Measurements from ENCODE around the gene GMEB1.
A peak's percentile ranks its signal among the peaks of the same experiment; 100 is the strongest.
"Not testable (repeated sequence)": the region's sequence is repeated elsewhere in the genome, so short reads cannot be mapped to it uniquely, and the experiment has no call there.

Gene GMEB1

GRCh38 chr1:28668191-28668955, at the start of gene GMEB1:
Gene GMEB1, plus strand, starts transcription at chr1:28668784. Its CDS starts 14,829 bp downstream, at chr1:28683613.
- peak; percentile 83 for DNase-seq

DNA sequence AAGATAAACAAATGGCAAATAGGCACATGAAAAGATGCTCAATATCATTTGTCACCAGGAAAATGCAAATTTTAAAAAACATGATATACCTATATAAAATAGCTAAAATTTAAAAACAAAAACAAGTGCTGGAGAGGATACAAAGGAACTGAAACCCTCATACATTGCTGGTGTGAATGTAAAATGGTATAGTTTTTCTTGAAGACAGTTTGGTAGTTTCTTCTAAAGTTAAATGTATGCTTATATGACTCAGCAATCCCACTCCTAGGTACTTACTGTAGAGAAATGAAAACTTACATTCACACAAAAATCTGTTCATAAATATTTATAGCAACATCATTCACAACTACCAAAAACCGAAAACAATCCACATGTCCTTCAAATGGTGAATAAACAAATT, 36.9 kb upstream of the GMEB1 start:
- no peak for DNase-seq

DNA sequence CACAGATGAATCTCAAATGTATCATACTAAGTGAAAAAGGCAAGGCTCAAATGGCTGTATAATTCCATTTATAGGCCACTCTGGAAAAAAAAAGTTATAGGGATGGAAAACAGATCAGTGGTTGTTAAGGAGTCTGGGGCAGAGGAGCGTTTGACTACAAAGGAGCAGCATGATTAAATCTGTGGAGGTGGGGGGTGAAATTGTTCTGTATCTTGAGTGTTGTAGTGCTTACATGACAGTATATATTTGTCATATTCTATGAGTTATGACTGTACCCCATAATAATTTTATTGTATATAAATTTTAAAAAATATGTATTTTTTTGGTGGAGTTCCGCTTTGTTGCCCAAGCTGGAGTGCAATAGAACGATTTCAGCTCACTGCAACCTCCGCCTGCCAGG, 36.0 kb upstream of the GMEB1 start:
- no peak for DNase-seq

GRCh38 chr1:28640766-28641165, 27.8 kb upstream of the GMEB1 start:
- DNase-seq = peak; percentile 18

GRCh38 chr1:28642056-28642846, 26.3 kb upstream of the GMEB1 start:
- DNase-seq = no peak

DNA sequence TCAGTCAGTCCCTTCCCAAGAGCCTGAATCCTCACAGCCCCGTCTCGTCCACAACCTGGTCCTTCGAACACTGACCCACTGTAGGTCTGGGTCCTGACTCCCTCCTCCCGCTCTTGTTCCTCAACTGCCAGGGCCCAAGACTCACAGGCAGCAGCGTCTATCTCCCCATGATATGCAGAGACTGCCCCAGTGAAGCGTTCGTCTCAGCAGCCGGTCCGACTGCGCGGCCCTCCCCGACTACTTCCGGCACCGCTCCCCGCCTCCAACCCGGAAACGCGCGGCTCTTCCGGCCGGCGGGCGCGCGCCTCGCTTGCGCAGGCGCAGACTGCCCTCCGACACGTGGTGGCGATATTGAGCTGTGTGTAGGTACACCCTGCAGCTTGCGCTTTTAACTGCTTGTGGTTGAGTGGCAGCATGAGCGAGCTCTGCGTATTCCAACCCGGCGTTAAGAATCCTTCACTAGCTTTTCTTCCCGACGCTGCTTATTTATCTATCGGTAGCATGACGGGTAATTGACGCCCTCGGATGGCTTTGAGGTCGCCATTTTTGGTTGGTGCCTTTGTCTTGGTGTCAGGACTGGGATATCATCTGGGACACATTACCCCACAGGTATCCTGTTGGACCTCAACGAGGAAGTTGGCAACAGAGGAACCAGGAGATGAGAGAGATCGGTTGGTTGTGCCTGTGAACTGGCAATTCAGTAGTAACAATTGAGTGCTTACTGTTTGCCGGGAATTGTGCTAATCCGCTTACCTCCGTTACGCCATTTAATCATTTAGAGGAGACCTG, 25.5 kb upstream of the GMEB1 start, which contains the start of gene TAF12:
TSS of gene TAF12 (minus strand) at position 221 of the 789 bp plus-strand sequence. CDS start 20,986 bp downstream, outside the sequence.
- peak; percentile 91 for DNase-seq

DNA sequence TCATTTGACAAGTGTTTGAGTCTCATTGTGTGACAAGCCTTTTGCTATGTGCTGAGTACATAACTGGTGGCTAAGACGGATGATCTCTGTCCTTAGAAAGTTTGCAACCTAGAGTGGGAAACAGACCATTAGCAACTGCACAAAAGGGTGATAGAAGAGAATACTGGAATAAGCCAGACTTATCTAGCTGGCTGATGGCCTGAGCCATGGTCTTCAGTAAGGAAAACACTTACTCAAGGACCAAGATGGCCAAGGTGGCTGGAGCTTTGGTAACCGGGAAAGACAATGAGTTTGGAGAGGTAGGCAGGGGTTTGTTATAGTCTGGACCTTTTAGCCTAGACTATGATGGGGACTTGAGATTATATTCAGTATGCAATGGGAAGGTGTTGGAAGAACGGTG, 24.1 kb upstream of the GMEB1 start:
- no peak for DNase-seq

DNA sequence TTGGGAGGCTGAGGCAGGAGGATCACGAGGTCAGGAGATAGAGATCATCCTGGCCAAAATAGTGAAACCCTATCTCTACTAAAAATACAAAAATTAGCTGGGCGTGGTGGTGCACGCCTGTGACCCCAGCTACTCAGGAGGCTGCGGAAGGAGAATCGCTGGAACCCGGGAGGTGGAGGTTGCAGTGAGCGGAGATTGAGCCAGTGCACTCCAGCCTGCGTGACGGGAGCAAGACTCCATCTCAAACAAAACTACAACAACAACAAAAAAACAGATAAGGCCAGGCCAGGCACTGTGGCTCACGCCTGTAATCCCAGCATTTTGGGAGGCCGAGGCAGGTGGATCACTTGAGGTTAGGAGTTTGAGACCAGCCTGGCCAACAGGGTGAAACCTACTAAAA, 23.2 kb upstream of the GMEB1 start:
- DNase-seq = not testable (repeated sequence)

GRCh38 chr1:28646040-28646439, 22.5 kb upstream of the GMEB1 start:
- no peak for DNase-seq

GRCh38 chr1:28648008-28648473, 20.5 kb upstream of the GMEB1 start:
- peak; percentile 83 for DNase-seq

DNA sequence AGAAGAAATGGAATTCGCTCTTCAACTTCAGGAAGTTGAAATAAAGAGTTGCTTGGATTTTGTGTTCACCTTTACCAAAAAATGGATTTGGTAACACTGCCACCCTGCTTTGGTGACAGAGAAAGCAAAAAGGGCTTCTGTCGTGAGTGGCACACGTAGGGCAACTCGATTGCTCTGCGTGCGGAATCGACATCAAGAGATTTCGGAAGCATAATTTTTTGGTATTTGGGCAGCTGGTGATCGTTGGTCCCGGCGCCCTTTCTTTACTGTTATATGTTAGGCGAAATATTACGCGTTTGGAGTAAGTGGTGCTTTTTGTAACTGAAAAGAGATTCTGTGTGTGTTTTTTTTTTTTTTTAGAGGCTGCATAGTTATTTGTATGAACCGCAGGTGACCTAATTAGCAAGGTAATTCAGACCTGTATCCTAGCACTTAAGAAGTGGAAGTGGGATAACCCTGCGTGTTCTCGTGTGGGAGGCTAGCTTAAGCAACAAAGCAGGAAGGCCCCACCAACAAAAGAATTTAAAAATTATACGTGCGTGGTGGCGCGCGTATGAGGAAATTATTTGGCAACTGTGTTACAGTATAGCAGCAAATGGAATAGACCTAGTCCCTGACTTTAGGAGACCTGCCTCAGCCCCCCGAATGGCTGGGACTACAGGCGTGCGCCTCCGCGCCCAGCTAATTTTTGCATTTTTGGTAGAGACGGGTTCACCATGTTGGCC, 19.9 kb upstream of the GMEB1 start, which contains the start of gene RNU11:
TSS of gene RNU11 (plus strand) at position 127 of the 725 bp plus-strand sequence.
- DNase-seq = peak; percentile 83

DNA sequence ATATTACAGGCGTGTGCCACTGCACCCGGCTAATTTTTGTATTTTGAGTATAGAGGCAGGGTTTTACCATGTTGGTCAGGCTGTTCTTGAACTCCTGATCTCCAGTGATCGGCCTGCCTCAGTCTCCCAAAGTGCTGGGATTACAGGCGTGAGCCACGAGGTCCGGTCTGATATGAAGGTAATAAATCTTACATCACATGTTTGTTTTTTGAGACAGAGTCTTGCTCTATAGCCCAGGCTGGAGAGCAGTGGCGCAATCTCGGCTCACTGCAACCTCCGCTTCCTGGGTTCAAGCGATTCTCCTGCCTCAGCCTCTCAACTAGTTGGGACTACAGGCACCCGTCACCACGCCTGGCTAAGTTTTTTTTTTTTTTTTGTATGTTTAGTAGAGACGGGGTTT, 15.5 kb upstream of the GMEB1 start:
- DNase-seq = not testable (repeated sequence)

DNA sequence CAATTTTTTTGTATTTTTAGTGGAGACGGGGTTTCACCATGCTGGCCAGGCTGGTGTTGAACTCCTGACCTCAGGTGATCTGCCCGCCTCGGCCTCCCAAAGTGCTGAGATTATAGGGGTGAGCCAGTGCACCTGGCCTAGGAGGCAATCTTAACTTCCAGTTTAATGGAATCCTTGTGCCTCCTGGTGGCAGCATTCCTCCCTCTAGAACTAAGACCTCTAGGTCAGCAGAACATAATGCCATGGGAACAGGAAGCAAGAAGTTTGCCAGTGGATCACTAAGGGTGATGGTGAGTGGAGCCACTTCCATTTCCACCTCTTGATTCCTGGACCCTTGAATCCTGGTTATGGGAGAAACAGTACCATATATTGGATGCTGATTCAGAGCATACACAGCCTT, 14.7 kb upstream of the GMEB1 start:
- not testable (repeated sequence) for DNase-seq

DNA sequence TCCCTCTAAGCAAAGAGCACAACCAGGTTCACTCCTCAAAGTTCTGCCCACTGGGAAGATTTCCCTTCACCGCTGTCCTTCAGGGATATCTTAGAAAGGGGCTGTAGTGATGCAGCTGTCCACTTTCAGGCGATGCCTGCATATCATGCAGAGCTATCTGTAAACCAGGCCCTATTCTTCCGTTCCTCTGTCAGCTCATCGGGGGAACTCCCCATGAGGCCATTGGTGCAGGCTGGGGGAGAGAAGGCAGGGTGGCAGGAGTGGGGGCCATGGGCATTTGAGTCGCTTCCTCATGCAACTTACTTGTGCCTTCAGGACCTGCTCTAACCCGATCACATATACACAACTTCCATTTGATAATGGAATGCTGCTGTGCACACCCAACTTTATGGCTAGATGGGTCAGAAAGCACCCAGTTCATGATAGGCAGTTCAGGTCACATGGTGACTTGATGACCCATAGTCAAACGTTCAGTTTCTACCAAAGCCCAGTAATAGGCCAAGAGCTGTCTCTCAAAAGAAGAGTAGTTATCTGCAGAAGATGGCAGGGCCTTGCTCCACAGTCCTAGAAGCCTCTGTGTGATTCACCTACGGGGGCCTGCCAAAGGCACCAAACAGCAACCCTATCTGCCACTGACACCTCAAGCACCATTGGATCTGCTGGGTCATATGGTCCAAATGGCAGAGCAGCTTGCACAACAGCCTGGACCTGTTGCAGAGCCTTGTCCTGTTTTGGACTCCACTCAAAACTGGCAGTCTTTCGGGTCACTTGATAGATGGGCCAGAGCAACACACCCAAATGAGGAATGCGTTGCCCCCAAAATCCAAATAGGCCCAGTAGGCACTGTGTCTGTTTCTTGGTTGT, 12.9 kb upstream of the GMEB1 start:
- not testable (repeated sequence) for DNase-seq

- no peak for DNase-seq
Measured at GRCh38 chr1:28656335-28656734, 12.2 kb upstream of the GMEB1 start.

DNA sequence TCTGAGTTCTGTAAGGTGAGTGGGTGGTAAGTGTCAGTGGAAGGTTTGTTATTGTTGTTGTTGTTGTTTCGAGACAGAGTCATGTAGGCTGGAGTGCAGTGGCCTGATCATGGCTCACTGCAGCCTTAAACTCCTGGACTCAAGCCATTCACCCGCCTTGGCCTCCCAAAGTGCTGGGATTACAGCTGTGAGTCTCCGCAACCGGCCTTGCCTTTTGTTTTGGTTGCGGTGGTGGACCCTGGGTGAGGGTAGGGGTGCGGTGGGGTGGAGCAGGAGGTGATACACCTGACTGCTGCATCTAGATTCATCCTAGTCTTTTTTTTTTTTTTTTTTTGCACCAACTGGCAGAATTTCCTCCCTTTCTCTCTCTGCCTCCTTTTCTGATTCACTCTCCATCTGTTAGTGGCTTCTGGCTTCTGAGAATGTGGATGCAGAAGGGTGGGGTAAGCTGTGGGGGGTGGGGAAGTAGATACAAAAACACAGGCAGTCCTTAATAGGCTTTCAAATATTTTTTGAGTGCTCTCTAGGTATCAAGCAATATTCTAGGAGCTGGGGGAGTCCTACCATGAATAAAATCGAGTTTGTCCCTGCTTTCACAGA, 4.6 kb upstream of the GMEB1 start:
- no peak for DNase-seq

DNA sequence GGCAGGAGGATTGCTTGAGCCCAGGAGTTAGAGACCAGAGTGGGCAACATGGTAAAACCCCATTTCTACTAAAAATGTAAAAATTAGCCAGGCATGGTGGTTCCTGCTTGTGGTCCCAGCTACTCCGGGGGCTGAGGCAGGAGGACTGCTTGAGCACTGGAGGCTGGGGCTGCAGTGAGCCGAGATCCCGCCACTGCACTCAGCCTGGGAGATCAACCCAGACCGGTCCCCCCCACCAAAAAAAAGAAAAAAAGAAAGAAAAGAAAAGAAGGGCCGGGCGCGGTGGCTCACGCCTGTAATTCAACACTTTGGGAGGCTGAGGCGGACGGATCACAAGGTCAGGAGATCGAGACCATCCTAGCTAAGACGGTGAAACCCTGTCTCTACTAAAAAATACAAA, 1.8 kb upstream of the GMEB1 start:
- no peak for DNase-seq

- DNase-seq = peak; percentile 72
Measured at GRCh38 chr1:28668956-28669723, 556 bp downstream of the GMEB1 start.

DNA sequence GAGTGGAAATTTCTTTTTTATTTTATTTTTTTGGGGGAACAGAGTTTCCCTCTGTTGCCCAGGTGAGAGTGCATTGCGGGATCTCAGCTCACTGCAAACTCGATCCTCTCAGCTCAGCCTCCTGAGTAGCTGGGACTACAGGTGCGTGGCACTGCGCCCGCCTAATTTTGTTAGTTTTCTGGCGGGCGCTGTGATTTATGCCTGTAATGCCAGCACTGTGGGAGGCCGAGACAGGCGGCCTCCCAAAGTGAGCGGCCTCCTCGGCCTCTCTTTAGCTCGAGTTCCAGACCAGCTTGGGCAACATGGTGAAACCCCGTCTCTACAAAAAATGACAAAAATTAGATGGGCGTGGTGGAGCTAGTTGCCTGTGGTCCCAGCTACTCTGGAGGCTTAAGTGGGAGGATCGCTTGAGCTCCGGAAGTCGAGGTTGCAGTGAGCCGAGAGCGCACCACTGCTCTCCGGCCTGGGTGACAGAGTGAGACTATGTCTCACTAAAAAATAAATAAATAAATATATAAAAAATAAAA, 2.7 kb downstream of the GMEB1 start:
- no peak for DNase-seq

GRCh38 chr1:28672971-28673370, 4.4 kb downstream of the GMEB1 start:
- not testable (repeated sequence) for DNase-seq

All from activated CD8-positive, alpha-beta memory T cell treated with anti-CD3 and anti-CD28 coated beads, Interleukin-2, amount 50 U/mL, for 4 hours (primary cell).